Stimulated activated CD8-positive, alpha-beta memory T cell treated with anti-CD3 and anti-CD28 coated beads, Interleukin-2, amount 100 ng/mL, for 48 hours (primary cell): ENCODE results near the gene MS4A6A.
"Not testable (repeated sequence)": the region's sequence is repeated elsewhere in the genome, so short reads cannot be mapped to it uniquely, and the experiment has no call there.

Experiments
- DNase-seq, 2 donors: peaks; one replicate each; pipeline ENCODE4 v3.0.0-alpha.2; 2020; ENCODE audit warnings: low read depth in 2 of 2

Gene MS4A6A

GRCh38 chr11:60183591-60184205 lies 815 bp upstream of the MS4A6A start:
- no peak for DNase-seq

- no peak for DNase-seq
Measured at GRCh38 chr11:60175860-60176275, 7.0 kb downstream of the MS4A6A start.

DNA sequence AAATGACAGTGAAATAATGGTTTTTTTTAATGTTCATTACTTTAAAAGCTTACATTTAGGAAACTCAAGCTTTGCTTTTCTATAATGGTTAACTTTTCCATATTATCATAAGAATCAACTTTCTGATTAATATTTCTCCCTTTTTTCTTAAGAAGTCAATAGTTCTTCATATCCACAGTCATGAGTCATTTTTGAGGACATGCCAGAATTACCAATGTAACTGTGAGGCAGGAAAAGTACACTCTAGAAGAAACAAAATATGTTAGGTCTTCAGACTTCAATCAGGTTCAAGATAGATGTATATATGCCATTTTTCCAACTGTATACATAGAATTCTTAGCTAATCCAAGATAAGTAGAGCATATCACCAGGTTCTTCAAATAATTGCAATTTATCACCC lies 10.9 kb downstream of the MS4A6A start:
- no peak for DNase-seq

- no peak for DNase-seq
Measured at GRCh38 chr11:60170566-60170965, 12.3 kb downstream of the MS4A6A start.

GRCh38 chr11:60169264-60169915 lies 13.5 kb downstream of the MS4A6A start:
- no peak for DNase-seq

DNA sequence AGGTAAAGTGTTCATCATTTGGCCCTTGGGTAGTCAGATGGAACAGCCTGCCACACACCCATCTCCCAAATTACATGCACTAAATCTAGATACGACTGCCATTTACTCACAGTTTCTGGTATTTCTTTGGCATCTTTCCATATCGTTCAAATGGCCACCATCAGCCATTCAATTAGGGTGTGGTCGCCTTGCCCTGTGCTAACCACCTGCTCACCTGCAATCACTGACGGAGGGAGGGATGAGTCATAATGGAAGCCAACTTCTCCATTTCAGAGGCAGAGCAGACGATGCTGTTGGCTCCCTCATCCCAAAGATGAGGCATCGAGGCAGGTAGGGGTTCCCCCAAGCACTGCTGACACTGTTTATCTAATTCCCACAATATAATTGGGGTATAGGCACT lies 14.6 kb downstream of the MS4A6A start:
- DNase-seq: no peak

DNA sequence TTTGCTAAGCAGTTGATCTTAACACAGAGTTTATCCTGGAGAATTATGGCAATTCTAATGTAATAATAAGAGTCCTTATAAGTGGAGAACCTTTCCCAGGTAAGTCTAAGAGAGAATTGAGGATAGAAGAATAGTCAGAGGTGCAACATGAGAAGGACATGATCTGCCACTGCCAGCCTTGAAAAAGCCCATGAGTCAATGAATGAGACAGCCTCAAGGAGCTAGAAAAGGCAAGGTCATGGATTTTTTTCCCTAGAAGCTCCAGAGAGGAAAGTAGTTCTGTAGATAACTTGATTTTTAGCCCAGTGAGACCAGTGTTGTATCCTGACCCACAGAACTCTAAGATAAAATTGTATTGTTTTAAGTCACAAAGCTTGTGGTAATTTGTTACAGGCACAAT lies 16.9 kb downstream of the MS4A6A start:
- no peak for DNase-seq

GRCh38 chr11:60165538-60165937 lies 17.3 kb downstream of the MS4A6A start:
- no peak for DNase-seq

GRCh38 chr11:60164550-60165075 lies 18.3 kb downstream of the MS4A6A start:
- no peak for DNase-seq

GRCh38 chr11:60161766-60162165 lies 21.1 kb downstream of the MS4A6A start:
- no peak for DNase-seq

DNA sequence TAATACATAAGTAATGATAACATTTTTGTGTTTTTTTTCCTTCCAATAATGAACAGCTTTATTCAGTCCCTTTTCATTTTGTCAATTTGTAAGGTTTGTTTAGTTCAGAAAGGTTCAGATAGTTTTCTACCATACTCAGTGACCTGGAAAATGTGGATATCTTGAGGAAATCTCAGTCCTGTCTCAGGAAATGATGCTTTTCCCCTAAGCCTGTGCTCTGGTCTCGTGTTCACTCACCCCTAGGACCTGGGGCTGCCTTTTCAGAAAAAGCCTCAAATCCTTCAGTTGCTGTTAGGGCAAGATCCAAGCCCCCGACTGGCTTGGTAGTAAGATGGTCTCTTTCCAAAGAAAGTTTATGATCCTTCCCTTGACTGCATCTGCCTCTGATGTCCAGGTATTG lies 21.8 kb downstream of the MS4A6A start:
- DNase-seq: no peak

- no peak for DNase-seq
Measured at GRCh38 chr11:60159868-60160267, 23.0 kb downstream of the MS4A6A start.

- DNase-seq: no peak
Measured at GRCh38 chr11:60159284-60159683, 23.6 kb downstream of the MS4A6A start.

GRCh38 chr11:60158636-60159035 lies 24.2 kb downstream of the MS4A6A start:
- no peak for DNase-seq

- DNase-seq: no peak
Measured at GRCh38 chr11:60155931-60156330, 27.0 kb downstream of the MS4A6A start.

DNA sequence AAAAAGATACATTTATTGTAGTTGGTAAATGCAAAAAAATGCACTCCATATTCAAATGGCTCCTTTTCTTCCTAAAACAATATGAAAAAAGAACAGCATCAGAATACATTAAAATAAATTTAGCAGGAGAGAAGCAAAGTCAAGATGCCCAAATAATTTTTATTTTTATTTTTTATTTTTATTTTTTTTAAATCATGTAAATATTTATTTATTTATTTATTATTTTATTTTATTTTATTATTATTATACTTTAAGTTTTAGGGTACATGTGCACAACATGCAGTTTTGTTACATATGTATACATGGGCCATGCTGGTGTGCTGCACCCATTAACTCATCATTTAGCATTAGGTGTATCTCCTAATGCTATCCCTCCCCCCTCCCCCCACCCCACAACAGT lies 30.2 kb downstream of the MS4A6A start:
- not testable (repeated sequence) for DNase-seq

- no peak for DNase-seq
Measured at GRCh38 chr11:60150279-60150678, 32.6 kb downstream of the MS4A6A start.

DNA sequence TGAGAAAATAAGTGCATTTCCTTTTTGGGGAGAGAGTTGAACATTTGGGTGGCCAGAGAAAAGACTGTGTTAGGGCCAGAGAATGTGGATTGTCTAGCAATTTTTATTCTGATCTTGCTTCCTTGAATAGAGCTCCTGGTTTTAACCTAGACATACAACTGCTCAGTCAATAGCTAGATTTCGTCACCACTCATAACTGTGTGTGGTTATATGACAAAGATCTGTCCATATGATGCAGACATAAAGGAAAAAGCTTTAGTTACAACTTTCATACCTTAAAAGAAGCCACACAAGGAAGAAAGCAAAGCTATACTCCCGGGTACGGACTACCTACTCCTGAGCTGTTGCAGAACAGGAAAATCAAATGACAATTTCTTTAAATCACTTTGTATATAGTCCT lies 37.2 kb downstream of the MS4A6A start:
- no peak for DNase-seq

DNA sequence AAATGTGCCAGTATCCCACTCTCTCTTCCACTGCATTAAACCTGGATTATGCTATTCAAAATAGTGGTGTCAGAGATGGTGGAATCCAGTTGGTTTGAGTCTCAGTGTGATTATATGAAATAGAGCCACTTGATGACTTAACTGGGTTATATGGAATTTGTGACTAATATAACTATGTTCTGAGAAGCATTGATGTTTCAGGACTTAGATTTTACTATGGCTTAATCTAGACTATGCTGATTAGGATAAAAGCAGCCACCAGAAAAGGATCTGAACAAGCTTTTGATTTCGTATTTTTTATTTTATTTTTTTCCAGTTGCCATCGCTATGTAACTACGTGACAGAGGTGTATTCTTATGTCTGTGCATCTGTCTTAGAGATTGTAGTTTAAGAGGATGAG lies 39.1 kb downstream of the MS4A6A start:
- DNase-seq: no peak

- no peak for DNase-seq
Measured at GRCh38 chr11:60133917-60134316, 49.0 kb downstream of the MS4A6A start.

DNA sequence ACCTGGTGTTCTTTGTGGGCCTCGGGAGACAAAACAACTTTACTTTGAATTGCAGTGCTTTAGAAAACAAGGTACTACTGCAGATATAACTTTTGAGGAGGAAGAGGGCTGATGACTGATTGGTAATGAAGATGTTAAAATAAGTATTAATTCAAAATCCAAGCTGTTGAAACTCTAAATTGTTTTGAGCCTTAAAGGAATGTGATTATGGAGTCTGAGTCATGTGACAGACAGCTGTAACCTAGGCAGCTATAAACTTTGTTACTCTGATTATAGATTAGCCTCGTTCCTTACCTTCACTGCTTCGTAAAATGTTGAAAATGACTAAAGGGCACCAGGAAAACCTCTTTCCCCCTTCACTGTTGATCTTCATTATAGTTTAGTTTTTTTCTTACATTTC lies 51.0 kb downstream of the MS4A6A start:
- no peak for DNase-seq

GRCh38 chr11:60130496-60130895 lies 52.4 kb downstream of the MS4A6A start:
- no peak for DNase-seq

GRCh38 chr11:60129853-60130252 lies 53.0 kb downstream of the MS4A6A start:
- DNase-seq: no peak

GRCh38 chr11:60128866-60129265 lies 54.0 kb downstream of the MS4A6A start:
- DNase-seq: not testable (repeated sequence)
